Rectal smooth muscle tissue (tissue), 1 donor: Measurements from ENCODE around the gene KHNYN.
"Not testable (repeated sequence)": the region's sequence is repeated elsewhere in the genome, so short reads cannot be mapped to it uniquely, and the experiment has no call there.

Experiments used
- H3K27ac ChIP-seq: one replicate; pipeline ENCODE4 v1.7.0; 2013; ENCODE audit warnings: low read depth, low read length, inconsistent platforms
- H3K27me3 ChIP-seq: one replicate; pipeline ENCODE4 v1.7.0; 2013; ENCODE audit warnings: low read length; ENCODE audit not compliant: control insufficient read depth, insufficient read depth
- H3K36me3 ChIP-seq: one replicate; pipeline ENCODE4 v1.7.0; 2013; ENCODE audit warnings: low read length; ENCODE audit not compliant: control insufficient read depth, insufficient read depth
- H3K4me1 ChIP-seq: one replicate; pipeline ENCODE4 v1.7.0; 2013; ENCODE audit warnings: low read length; ENCODE audit not compliant: control insufficient read depth, insufficient read depth
- H3K4me3 ChIP-seq: one replicate; pipeline ENCODE4 v1.7.0; 2013; ENCODE audit warnings: low read length
- H3K9ac ChIP-seq: one replicate; pipeline ENCODE4 v1.7.0; 2013; ENCODE audit warnings: low read length

KHNYN gene

GRCh38 chr14:24459331-24459730, 29.6 kb downstream of the KHNYN start:
- Histone ChIP-seq H3K4me3 (no peak overlapping the region), H3K27ac (no peak overlapping the region), H3K9ac (no peak overlapping the region), H3K36me3 (no peaks in the 10 kb centered on the region), H3K4me1 (no peaks in the 10 kb centered on the region), H3K27me3 (no peaks in the 10 kb centered on the region)

- no peak overlapping the region for H3K27ac ChIP-seq
- H3K27me3 ChIP-seq = no peaks in the 10 kb centered on the region
- no peak overlapping the region for H3K4me3 ChIP-seq
- H3K36me3 ChIP-seq = no peaks in the 10 kb centered on the region
- H3K9ac ChIP-seq = no peak overlapping the region
- no peaks in the 10 kb centered on the region for H3K4me1 ChIP-seq
These were observed 31.6 kb downstream of the KHNYN start for GRCh38 chr14:24461336-24461735.

- H3K27me3 ChIP-seq = no peaks in the 10 kb centered on the region
- no peak overlapping the region for H3K27ac ChIP-seq
- H3K36me3 ChIP-seq = no peaks in the 10 kb centered on the region
These were observed 33.5 kb downstream of the KHNYN start for GRCh38 chr14:24463017-24463883.

GRCh38 chr14:24463884-24464785, 34.4 kb downstream of the KHNYN start:
- H3K27ac ChIP-seq = no peak overlapping the region
- H3K9ac ChIP-seq = no peak overlapping the region
- H3K36me3 ChIP-seq = no peaks in the 10 kb centered on the region
- no peaks in the 10 kb centered on the region for H3K4me1 ChIP-seq
- H3K4me3 ChIP-seq = no peak overlapping the region
- no peaks in the 10 kb centered on the region for H3K27me3 ChIP-seq

More at GRCh38 chr14:24463017-24463883, 33.5 kb downstream of the KHNYN start:
- H3K4me1 ChIP-seq = no peaks in the 10 kb centered on the region
- no peak overlapping the region for H3K4me3 ChIP-seq
- H3K9ac ChIP-seq = no peak overlapping the region

- H3K27me3 ChIP-seq = no peaks in the 10 kb centered on the region
- no peak overlapping the region for H3K9ac ChIP-seq
- no peaks in the 10 kb centered on the region for H3K36me3 ChIP-seq
- no peak overlapping the region for H3K4me3 ChIP-seq
- no peaks in the 10 kb centered on the region for H3K4me1 ChIP-seq
- no peak overlapping the region for H3K27ac ChIP-seq
These were observed 35.6 kb downstream of the KHNYN start for GRCh38 chr14:24465368-24465767.

DNA sequence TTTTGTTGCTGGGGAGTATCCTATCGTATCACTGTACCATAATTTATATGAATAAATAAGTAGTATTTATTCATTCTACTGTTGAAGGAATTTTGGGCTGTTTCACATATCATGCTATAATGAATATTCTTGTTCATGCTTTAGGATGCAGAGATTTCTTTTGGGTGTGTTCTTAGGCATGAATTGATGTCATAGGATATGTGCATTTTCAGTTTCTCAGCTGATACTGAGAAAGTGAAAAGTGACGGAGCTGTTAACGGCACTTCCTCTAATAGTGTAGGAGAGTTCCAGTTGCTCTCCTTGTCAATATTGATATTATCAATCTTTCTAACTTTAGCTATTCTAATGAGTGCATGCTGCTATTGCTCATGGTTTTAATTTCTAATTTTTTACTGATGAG, 36.1 kb downstream of the KHNYN start:
- no peak overlapping the region for H3K9ac ChIP-seq
- H3K36me3 ChIP-seq = no peaks in the 10 kb centered on the region
- H3K27me3 ChIP-seq = no peaks in the 10 kb centered on the region
- H3K4me1 ChIP-seq = no peaks in the 10 kb centered on the region
- H3K4me3 ChIP-seq = no peak overlapping the region
- no peak overlapping the region for H3K27ac ChIP-seq

GRCh38 chr14:24470450-24470849, 40.7 kb downstream of the KHNYN start:
- H3K27me3 ChIP-seq, H3K4me1 ChIP-seq, H3K36me3 ChIP-seq, H3K4me3 ChIP-seq, H3K27ac ChIP-seq, H3K9ac ChIP-seq: not testable (repeated sequence)

GRCh38 chr14:24473211-24473610, 43.5 kb downstream of the KHNYN start:
- Histone ChIP-seq H3K36me3 (no peaks in the 10 kb centered on the region), H3K27ac (no peak overlapping the region), H3K9ac (no peak overlapping the region), H3K4me1 (no peaks in the 10 kb centered on the region), H3K27me3 (no peaks in the 10 kb centered on the region), H3K4me3 (no peak overlapping the region)

DNA sequence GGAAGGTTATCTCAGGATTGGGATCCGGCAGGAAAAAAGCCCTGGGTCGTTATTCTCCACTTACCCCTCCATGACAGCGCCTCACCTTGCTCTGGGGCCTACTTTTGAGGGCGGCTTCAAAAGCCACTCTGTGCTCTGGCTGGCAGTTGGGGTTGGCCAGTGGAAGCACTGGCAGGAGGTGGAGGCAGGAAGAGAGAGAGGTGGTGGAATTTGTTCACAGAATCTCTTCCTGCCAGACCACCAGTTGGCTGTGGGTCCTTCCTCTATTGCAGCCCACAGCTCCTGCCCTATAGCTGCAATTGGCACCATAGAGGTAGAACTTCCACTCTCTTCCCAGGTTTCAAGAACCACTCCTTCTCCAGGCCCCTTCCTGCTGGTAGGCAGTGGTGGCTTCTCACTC, 45.5 kb downstream of the KHNYN start:
- Histone ChIP-seq H3K27me3 (no peaks in the 10 kb centered on the region), H3K4me3 (no peak overlapping the region), H3K4me1 (no peaks in the 10 kb centered on the region), H3K27ac (no peak overlapping the region), H3K9ac (no peak overlapping the region), H3K36me3 (no peaks in the 10 kb centered on the region)

DNA sequence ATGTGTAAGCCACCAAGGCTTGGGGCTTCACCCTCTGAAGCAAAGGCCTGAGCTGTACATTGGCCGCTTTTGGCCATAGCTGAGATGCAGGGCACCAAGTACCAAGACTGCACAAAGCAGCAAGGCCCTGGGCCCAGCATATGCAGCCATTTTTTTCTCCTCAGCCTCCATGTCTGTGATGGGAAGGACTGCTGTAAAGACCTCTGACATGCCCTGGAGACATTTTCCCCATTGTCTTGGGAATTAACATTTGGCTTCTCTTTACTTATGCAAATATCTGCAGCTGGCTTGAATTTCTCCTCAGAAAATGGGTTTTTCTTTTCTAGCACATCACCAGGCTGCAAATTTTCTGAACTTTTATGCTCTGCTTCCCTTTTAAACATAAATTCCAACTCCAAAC, 50.2 kb downstream of the KHNYN start:
- H3K4me1 ChIP-seq, H3K27me3 ChIP-seq, H3K36me3 ChIP-seq, H3K9ac ChIP-seq, H3K27ac ChIP-seq, H3K4me3 ChIP-seq: not testable (repeated sequence)

DNA sequence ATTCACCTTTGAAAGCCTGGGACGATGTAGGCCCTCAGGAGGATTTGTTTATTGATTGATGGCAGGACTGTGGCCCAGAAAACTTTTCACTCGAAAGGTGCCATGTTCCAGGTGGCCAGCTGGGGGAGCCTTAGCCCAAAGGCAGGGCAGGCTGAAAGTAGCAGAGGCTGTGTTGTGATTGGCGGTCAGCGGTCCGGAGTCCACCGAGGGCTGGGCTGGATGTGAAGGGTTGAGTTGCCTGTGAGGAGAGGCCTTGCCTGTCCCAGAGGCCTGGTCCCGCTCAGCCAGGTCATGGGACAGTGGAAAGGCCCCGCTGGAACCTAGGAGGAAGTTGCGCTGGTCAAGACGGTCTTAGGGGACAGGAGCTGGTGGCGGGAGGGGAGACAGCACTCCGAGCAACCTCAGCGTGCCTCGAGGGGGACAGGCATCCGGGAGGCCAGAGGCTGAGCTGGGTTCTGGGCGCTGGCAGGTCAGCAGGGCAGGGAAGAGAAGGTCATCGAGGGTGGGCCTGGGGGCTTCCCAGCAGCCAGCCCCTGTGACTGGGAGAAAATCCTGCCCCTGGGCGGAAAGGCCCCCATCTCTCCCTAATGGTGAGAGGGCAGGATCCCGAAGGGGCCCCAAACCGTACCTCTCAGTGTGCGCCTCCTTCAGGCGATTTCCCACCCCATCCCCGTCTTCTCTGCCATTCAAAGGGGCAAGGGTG, 52.0 kb downstream of the KHNYN start:
- no peak overlapping the region for H3K9ac ChIP-seq
- H3K4me3 ChIP-seq = no peak overlapping the region
- H3K27ac ChIP-seq = no peak overlapping the region
- no peaks in the 10 kb centered on the region for H3K36me3 ChIP-seq
- H3K4me1 ChIP-seq = no peaks in the 10 kb centered on the region
- no peaks in the 10 kb centered on the region for H3K27me3 ChIP-seq

- not testable (repeated sequence) for H3K27ac ChIP-seq, H3K36me3 ChIP-seq, H3K9ac ChIP-seq, H3K27me3 ChIP-seq, H3K4me3 ChIP-seq, H3K4me1 ChIP-seq
These were observed 53.0 kb downstream of the KHNYN start for GRCh38 chr14:24482699-24483303.
